Trophoblast cell (in vitro differentiated cells and primary cell): Measurements from ENCODE around the gene ZWILCH.

Experiments used
- DNase-seq, 2 donors: peaks; one replicate each; pipeline ENCODE4 v3.0.0-alpha.2; 2016
- H2AFZ ChIP-seq: 2 replicates; pipeline ENCODE4 v1.6.1; 2013; ENCODE audit warnings: low read length, moderate library complexity, mild to moderate bottlenecking; ENCODE audit not compliant: insufficient read depth, poor library complexity
- H2AK5ac ChIP-seq: 2 replicates; pipeline ENCODE4 v1.6.1; 2013; ENCODE audit warnings: mild to moderate bottlenecking, low read length
- H2BK120ac ChIP-seq: 2 replicates; pipeline ENCODE4 v1.6.1; 2013; ENCODE audit warnings: low read length, mild to moderate bottlenecking, moderate library complexity; ENCODE audit not compliant: insufficient read depth, poor library complexity
- H2BK12ac ChIP-seq: 2 replicates; pipeline ENCODE4 v1.6.1; 2013; ENCODE audit warnings: mild to moderate bottlenecking, low read length, moderate library complexity
- H2BK5ac ChIP-seq: 2 replicates; pipeline ENCODE4 v1.6.1; 2013; ENCODE audit warnings: low read length, low read depth, moderate library complexity, mild to moderate bottlenecking; ENCODE audit not compliant: poor library complexity
- H3K14ac ChIP-seq: 2 replicates; pipeline ENCODE4 v1.6.1; 2013; ENCODE audit warnings: mild to moderate bottlenecking, low read length
- H3K18ac ChIP-seq: 2 replicates; pipeline ENCODE4 v1.6.1; 2013; ENCODE audit warnings: mild to moderate bottlenecking, low read length
- H3K23ac ChIP-seq: 2 replicates; pipeline ENCODE4 v1.6.1; 2013; ENCODE audit warnings: low read length
- H3K27ac ChIP-seq: 2 replicates; pipeline ENCODE4 v1.5.1; 2013; ENCODE audit warnings: low read depth, mild to moderate bottlenecking, inconsistent platforms, low read length, moderate library complexity
- H3K27me3 ChIP-seq: 2 replicates; pipeline ENCODE4 v1.6.1; 2013; ENCODE audit warnings: inconsistent platforms, mild to moderate bottlenecking, low read length, moderate library complexity; ENCODE audit not compliant: insufficient read depth
- H3K36me3 ChIP-seq, 2 experiments: 1 replicate in 1 of 2; 2 replicates in 1 of 2; pipeline ENCODE4 v1.6.1; 2013; ENCODE audit warnings: low read length in 2 of 2, mild to moderate bottlenecking in 2 of 2, moderate library complexity in 1 of 2; ENCODE audit not compliant: insufficient read depth in 2 of 2, control insufficient read depth in 1 of 2
- H3K4ac ChIP-seq: 2 replicates; pipeline ENCODE4 v1.6.1; 2013; ENCODE audit warnings: low read depth, mild to moderate bottlenecking, low read length, moderate library complexity
- H3K4me1 ChIP-seq, 2 experiments: 1 replicate in 1 of 2; 2 replicates in 1 of 2; pipeline ENCODE4 v1.6.1; 2013; ENCODE audit warnings: low read length in 2 of 2, mild to moderate bottlenecking in 2 of 2, moderate library complexity in 1 of 2; ENCODE audit not compliant: insufficient read depth in 2 of 2, control insufficient read depth in 1 of 2
- H3K4me2 ChIP-seq: 2 replicates; pipeline ENCODE4 v1.6.1; 2013; ENCODE audit warnings: inconsistent platforms, mild to moderate bottlenecking, low read length, moderate library complexity
- H3K4me3 ChIP-seq: 2 replicates; pipeline ENCODE4 v1.5.1; 2013; ENCODE audit warnings: mild to moderate bottlenecking, low read depth, low read length, inconsistent platforms
- H3K79me1 ChIP-seq: one replicate; pipeline ENCODE4 v1.6.1; 2013; ENCODE audit warnings: low read length
- H3K79me2 ChIP-seq: 2 replicates; pipeline ENCODE4 v1.6.1; 2013; ENCODE audit warnings: low read length, mild to moderate bottlenecking; ENCODE audit not compliant: control insufficient read depth, insufficient read depth, poor library complexity
- H3K9ac ChIP-seq: 2 replicates; pipeline ENCODE4 v1.6.1; 2013; ENCODE audit warnings: mild to moderate bottlenecking, low read length
- H3K9me3 ChIP-seq: 2 replicates; pipeline ENCODE4 v1.6.1; 2013; ENCODE audit warnings: low read depth, mild to moderate bottlenecking, control low read depth, inconsistent platforms, low read length; ENCODE audit not compliant: insufficient read depth
- H4K12ac ChIP-seq: 2 replicates; pipeline ENCODE4 v1.6.1; 2013; ENCODE audit warnings: low read depth, mild to moderate bottlenecking, low read length, moderate library complexity
- H4K8ac ChIP-seq: 2 replicates; pipeline ENCODE4 v1.6.1; 2013; ENCODE audit warnings: low read depth, mild to moderate bottlenecking, low read length, moderate library complexity
- H4K91ac ChIP-seq: one replicate; pipeline ENCODE4 v1.6.1; 2013; ENCODE audit warnings: low read depth, mild to moderate bottlenecking, low read length, moderate library complexity
- WGBS: extraction: QIAGEN DNeasy Blood & Tissue Kit; methylation state at CpG from one replicate; pipeline ENCODE4 v1.1.7; 2013; ENCODE audit warnings: missing lambda C conversion rate; ENCODE audit not compliant: insufficient read length, insufficient coverage; ENCODE audit errors: extremely low coverage; 5-methylcytosine and 5-hydroxymethylcytosine counted together

ZWILCH gene

DNA sequence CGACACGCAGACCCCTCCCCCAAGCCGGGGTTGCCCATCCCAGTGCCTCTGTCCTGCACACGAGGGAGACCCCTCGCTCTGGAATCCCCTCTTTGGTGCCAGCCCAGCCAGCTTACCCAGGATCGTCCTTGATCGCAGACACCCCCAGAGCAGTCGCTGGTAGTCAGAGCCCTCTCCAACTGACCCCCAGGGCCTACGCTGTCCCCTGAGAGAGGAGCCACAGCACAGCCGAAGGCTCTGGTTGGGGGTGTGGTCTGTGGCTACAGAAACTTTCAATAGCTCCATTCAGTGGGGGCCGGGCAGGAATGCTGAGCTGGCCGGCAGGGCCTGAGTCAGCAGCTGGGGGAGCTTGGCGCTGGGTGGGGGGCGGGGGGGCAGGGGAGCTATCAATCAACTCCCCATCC lies 60.6 kb downstream of the ZWILCH start, which contains the start of gene LCTL:
TSS of gene LCTL (minus strand) at position 258 of the 404 bp plus-strand sequence. CDS start 633 bp downstream, outside the sequence.
- no peak within 1 kb of the TSS for H2BK12ac ChIP-seq
- H4K12ac ChIP-seq, result no peak within 1 kb of the TSS
- H3K79me1 ChIP-seq, result peaks cover 2% of the 10 kb centered on the region
- H3K9me3 ChIP-seq, result peaks cover 3% of the 10 kb centered on the region
- no peak within 1 kb of the TSS for H3K4me3 ChIP-seq
- no peaks in the 10 kb centered on the region for H3K27me3 ChIP-seq
- H3K36me3 ChIP-seq, result no peaks in the 10 kb centered on the region
- no peaks in the 10 kb centered on the region for H3K79me2 ChIP-seq
- no peak within 1 kb of the TSS for H2BK5ac ChIP-seq
- H3K4ac ChIP-seq, result no peak within 1 kb of the TSS
- H4K91ac ChIP-seq, result peak within 1 kb of the TSS; percentile 42
- H4K8ac ChIP-seq, result peak within 1 kb of the TSS; percentile 55
- no peak within 1 kb of the TSS for H3K23ac ChIP-seq
- no peak within 1 kb of the TSS for H3K9ac ChIP-seq
- WGBS, result no CpG with 5 or more reads among the region's 14 CpGs
- H2AFZ ChIP-seq, result no peak within 1 kb of the TSS
- peak within 1 kb of the TSS; percentile 39 for H3K18ac ChIP-seq
- peaks cover 13 to 16% of the 10 kb centered on the region in 2 experiments for H3K4me1 ChIP-seq
- peak within 1 kb of the TSS; percentile 6 for H3K14ac ChIP-seq
- peak within 1 kb of the TSS; percentile 48 for H2BK120ac ChIP-seq
- DNase-seq, result no peak
- H2AK5ac ChIP-seq, result peak within 1 kb of the TSS; percentile 71
- peak within 1 kb of the TSS; percentile 24 for H3K27ac ChIP-seq
- H3K4me2 ChIP-seq, result peak within 1 kb of the TSS; percentile 27

DNA sequence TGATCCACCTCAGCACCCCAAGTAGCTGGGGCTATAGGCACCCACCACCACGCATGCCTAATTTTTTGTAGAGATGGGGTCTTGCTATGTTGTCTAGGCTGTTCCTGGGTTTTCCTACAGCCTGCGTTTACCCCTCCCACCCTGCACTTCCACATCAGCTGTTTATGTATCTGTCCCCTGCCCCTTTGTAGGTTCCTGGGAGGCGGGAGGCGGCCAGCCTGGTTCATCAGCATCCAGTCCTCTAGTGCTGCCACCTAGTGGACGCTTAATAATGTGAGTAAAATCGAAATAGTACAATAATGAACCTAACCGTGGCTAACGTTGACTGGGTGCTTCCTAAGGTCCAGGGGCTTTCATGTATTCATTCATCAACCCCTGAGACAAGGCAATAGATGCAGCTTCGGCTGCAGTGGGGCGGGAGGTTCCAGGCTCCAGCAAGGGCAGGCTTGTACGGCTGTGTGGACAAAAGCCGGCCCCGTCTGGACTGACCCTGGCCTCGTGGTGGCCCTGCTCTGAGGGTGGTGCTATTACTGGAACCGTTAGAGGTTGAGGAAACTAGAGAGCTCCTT lies 61.9 kb downstream of the ZWILCH start:
- peaks cover 13 to 16% of the 10 kb centered on the region in 2 experiments for H3K4me1 ChIP-seq
- H3K14ac ChIP-seq, result no peak overlapping the region
- H3K9me3 ChIP-seq, result peaks cover 4% of the 10 kb centered on the region
- H3K9ac ChIP-seq, result no peak overlapping the region
- H4K91ac ChIP-seq, result no peak overlapping the region
- WGBS, result no CpG with 5 or more reads among the region's 15 CpGs
- peak; percentile 69 to 94 for DNase-seq
- H3K18ac ChIP-seq, result peak overlapping the region; percentile 19
- H2BK12ac ChIP-seq, result no peak overlapping the region
- no peak overlapping the region for H2BK120ac ChIP-seq
- H3K27ac ChIP-seq, result no peak overlapping the region
- no peak overlapping the region for H2BK5ac ChIP-seq
- no peak overlapping the region for H2AK5ac ChIP-seq
- no peak overlapping the region for H4K12ac ChIP-seq
- no peaks in the 10 kb centered on the region for H3K27me3 ChIP-seq
- H3K79me1 ChIP-seq, result peaks cover 2% of the 10 kb centered on the region
- no peaks in the 10 kb centered on the region for H3K79me2 ChIP-seq
- H3K23ac ChIP-seq, result no peak overlapping the region
- peak overlapping the region; percentile 25 for H4K8ac ChIP-seq
- H3K4ac ChIP-seq, result no peak overlapping the region
- no peak overlapping the region for H3K4me2 ChIP-seq
- H2AFZ ChIP-seq, result no peak overlapping the region
- H3K4me3 ChIP-seq, result no peak overlapping the region
- H3K36me3 ChIP-seq, result no peaks in the 10 kb centered on the region

DNA sequence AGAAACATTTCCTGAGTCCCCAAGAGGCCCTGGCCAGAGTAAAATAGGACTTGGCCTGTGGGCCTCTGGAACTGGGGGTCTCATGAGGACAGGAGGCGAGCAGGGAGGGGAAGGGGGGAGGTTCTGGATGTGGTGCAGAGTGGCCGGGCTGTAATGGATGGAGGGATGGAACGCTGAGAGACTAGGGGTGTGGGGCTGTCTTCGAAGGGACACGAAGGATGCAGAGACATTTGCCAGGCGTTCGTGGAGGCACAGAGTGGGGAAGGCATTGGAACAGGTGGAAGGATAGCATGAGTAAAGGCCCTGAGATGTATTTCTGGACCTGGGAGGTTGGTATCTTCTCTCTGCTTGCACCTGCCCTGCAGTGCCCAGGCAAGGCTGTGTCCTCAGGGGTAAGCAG lies 62.8 kb downstream of the ZWILCH start:
- H4K12ac ChIP-seq, result no peak overlapping the region
- no peak for DNase-seq
- no peaks in the 10 kb centered on the region for H3K79me2 ChIP-seq
- no peak overlapping the region for H2BK120ac ChIP-seq
- peaks cover 4% of the 10 kb centered on the region for H3K9me3 ChIP-seq
- H2AK5ac ChIP-seq, result no peak overlapping the region
- H4K8ac ChIP-seq, result no peak overlapping the region
- H3K36me3 ChIP-seq, result no peaks in the 10 kb centered on the region
- H2BK5ac ChIP-seq, result no peak overlapping the region
- H3K14ac ChIP-seq, result no peak overlapping the region
- H2AFZ ChIP-seq, result no peak overlapping the region
- no peak overlapping the region for H4K91ac ChIP-seq
- H3K4me1 ChIP-seq, result peaks cover 13 to 16% of the 10 kb centered on the region in 2 experiments
- H3K4me2 ChIP-seq, result no peak overlapping the region
- H3K4me3 ChIP-seq, result no peak overlapping the region
- no peak overlapping the region for H2BK12ac ChIP-seq
- no peak overlapping the region for H3K27ac ChIP-seq
- H3K18ac ChIP-seq, result no peak overlapping the region
- H3K27me3 ChIP-seq, result no peaks in the 10 kb centered on the region
- no peak overlapping the region for H3K4ac ChIP-seq
- WGBS, result no CpG with 5 or more reads among the region's 7 CpGs
- no peak overlapping the region for H3K23ac ChIP-seq
- H3K79me1 ChIP-seq, result peaks cover 2% of the 10 kb centered on the region
- H3K9ac ChIP-seq, result no peak overlapping the region

DNA sequence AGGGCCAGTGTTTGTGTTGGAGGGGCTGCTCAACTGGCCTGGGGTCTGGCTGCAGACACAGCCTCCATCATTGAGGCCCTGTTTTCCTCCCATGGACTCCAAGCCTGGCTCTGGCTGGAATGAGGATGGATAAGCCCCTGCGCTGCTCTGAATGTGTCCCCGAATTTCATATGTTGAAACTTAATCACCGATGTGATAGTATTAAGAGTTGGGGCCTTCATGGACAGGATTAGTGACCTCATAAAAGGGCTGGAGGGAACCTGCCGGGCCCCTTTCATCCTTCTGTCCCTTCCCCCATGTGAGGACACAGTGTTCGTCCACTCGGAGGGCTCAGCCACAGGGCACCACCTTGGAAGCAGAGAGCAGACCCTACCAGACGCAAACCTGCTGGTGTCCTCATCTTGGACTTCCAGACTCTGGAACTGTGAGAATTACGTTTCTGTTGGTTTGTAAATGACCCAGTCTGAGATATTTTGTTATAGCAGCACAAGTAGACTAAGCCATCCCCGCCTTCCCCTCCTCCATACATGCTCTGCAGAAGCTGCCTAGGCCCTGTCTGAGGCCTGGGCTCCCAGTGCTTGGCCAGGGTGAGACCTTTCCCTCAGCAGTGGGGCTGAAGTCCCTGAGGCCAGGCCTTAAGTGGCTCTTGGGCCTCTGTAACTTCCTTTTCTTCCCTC lies 64.5 kb downstream of the ZWILCH start:
- Histone ChIP-seq H4K91ac (peak overlapping the region; percentile 21), H3K23ac (no peak overlapping the region), H4K8ac (no peak overlapping the region), H3K9ac (no peak overlapping the region), H2AFZ (no peak overlapping the region), H3K4me3 (no peak overlapping the region), H3K4me2 (no peak overlapping the region), H4K12ac (no peak overlapping the region), H3K4me1 (peaks cover 13 to 16% of the 10 kb centered on the region in 2 experiments), H3K79me1 (peaks cover 2% of the 10 kb centered on the region), H2BK5ac (no peak overlapping the region), H3K36me3 (no peaks in the 10 kb centered on the region), H3K27me3 (no peaks in the 10 kb centered on the region), H3K18ac (no peak overlapping the region), H2BK12ac (no peak overlapping the region), H2BK120ac (no peak overlapping the region), H3K79me2 (no peaks in the 10 kb centered on the region), H3K14ac (no peak overlapping the region), H3K4ac (no peak overlapping the region), H3K27ac (no peak overlapping the region), H2AK5ac (no peak overlapping the region), H3K9me3 (peaks cover 4% of the 10 kb centered on the region)
- WGBS, result no CpG with 5 or more reads among the region's 9 CpGs
- DNase-seq, result no peak
